GM12891 (cell line): ENCODE data around the gene MEX3A.
A peak's percentile ranks its signal among the peaks of the same experiment; 100 is the strongest.
"Not testable (repeated sequence)": the region's sequence is repeated elsewhere in the genome, so short reads cannot be mapped to it uniquely, and the experiment has no call there.

Source experiments
- DNase-seq: peaks from one replicate; pipeline ENCODE4 v3.0.0; 2011; ENCODE audit warnings: low spot score; ENCODE audit not compliant: insufficient read length
- FAIRE-seq: peaks from 2 replicates; lab custom pipeline; 2011; peaks lifted over from hg19 to GRCh38; lab: Jason Lieb, UNC
- PAX5 ChIP-seq: IDR thresholded peaks from 2 replicates; pipeline ENCODE4 v1.6.1; 2011; ENCODE audit warnings: low read length, moderate library complexity, mild to moderate bottlenecking; ENCODE audit not compliant: insufficient read depth, severe bottlenecking
- POLR2A ChIP-seq: IDR thresholded peaks from 2 replicates; pipeline ENCODE4 v1.6.1; 2011; ENCODE audit warnings: low read depth, low read length, control low read depth
- POLR2AphosphoS5 ChIP-seq: IDR thresholded peaks from 2 replicates; pipeline ENCODE4 v1.6.1; 2011; ENCODE audit warnings: low read depth, low read length, control low read depth
- POU2F2 ChIP-seq: IDR thresholded peaks from 2 replicates; pipeline ENCODE4 v1.6.1; 2011; ENCODE audit warnings: low read depth, mild to moderate bottlenecking, control low read depth, low read length, moderate library complexity
- SPI1 ChIP-seq: IDR thresholded peaks from 2 replicates; pipeline ENCODE4 v1.6.1; 2011; ENCODE audit warnings: low read depth, low read length, control low read depth
- TAF1 ChIP-seq: IDR thresholded peaks from 2 replicates; pipeline ENCODE4 v1.6.1; 2011; ENCODE audit warnings: low read depth, low read length, control low read depth

MEX3A gene

GRCh38 chr1:156124557-156125483, 42.6 kb upstream of the MEX3A start:
- FAIRE-seq = no peak
- DNase-seq = no peak
- no peak for TF ChIP-seq POU2F2
- TF ChIP-seq PAX5 = no peak
- no peak for TF ChIP-seq POLR2AphosphoS5
- TF ChIP-seq TAF1 = no peak
- TF ChIP-seq POLR2A = peak; percentile 34
- no peak for TF ChIP-seq SPI1

- DNase-seq = no peak
- TF ChIP-seq POLR2A (no peak), TAF1 (no peak), SPI1 (no peak), POU2F2 (no peak), PAX5 (no peak), POLR2AphosphoS5 (no peak)
- FAIRE-seq = no peak
Measured at GRCh38 chr1:156123356-156124196, 41.3 kb upstream of the MEX3A start.

GRCh38 chr1:156122519-156123355, 40.5 kb upstream of the MEX3A start:
- DNase-seq (no peak), FAIRE-seq (no peak)
- TF ChIP-seq POLR2AphosphoS5 = no peak

- no peak for DNase-seq
- no peak for TF ChIP-seq POU2F2
- no peak for TF ChIP-seq TAF1
- TF ChIP-seq SPI1 = no peak
- no peak for TF ChIP-seq PAX5
- no peak for TF ChIP-seq POLR2A
- no peak for TF ChIP-seq POLR2AphosphoS5
- no peak for FAIRE-seq
Measured at GRCh38 chr1:156122086-156122485, 39.8 kb upstream of the MEX3A start.

GRCh38 chr1:156121457-156121856, 39.2 kb upstream of the MEX3A start:
- FAIRE-seq (no peak), DNase-seq (no peak)
- TF ChIP-seq POLR2A = no peak
- TF ChIP-seq POLR2AphosphoS5 = no peak

GRCh38 chr1:156121005-156121404, 38.7 kb upstream of the MEX3A start:
- not testable (repeated sequence) for DNase-seq, FAIRE-seq

- DNase-seq (no peak), FAIRE-seq (no peak)
- no peak for TF ChIP-seq PAX5
- no peak for TF ChIP-seq POU2F2
Measured at GRCh38 chr1:156120318-156120717, 38.1 kb upstream of the MEX3A start.

GRCh38 chr1:156119503-156120209, 37.4 kb upstream of the MEX3A start:
- DNase-seq = no peak
- no peak for FAIRE-seq
- TF ChIP-seq SPI1 (peak; percentile 81), POLR2A (no peak)

- TF ChIP-seq POU2F2 = no peak
- no peak for TF ChIP-seq PAX5
- TF ChIP-seq POLR2AphosphoS5 = no peak
- no peak for TF ChIP-seq SPI1
- no peak for TF ChIP-seq TAF1
- no peak for TF ChIP-seq POLR2A
- no peak for FAIRE-seq
- DNase-seq = no peak
Measured at GRCh38 chr1:156118177-156118868, 36.1 kb upstream of the MEX3A start.
